MM.1S (cell line): ENCODE data around the gene PPP2R2D.

Source experiments
- DNase-seq: peaks from one replicate; pipeline ENCODE4 v3.0.0-alpha.2; 2015
- H2AFZ ChIP-seq: fragments of 300-600 bp; sonication (generic); 2 replicates; pipeline ENCODE4 v1.6.0; 2016; ENCODE audit warnings: antibody characterized with exemption, low read length
- H3F3A ChIP-seq: fragments of 300-600 bp; sonication (generic); 2 replicates; pipeline ENCODE4 v1.6.1; 2016; ENCODE audit warnings: mild to moderate bottlenecking, antibody characterized with exemption, low read length, moderate library complexity, mixed read lengths; ENCODE audit not compliant: insufficient read depth
- H3K27ac ChIP-seq: fragments of 300-600 bp; sonication (generic); 2 replicates; pipeline ENCODE4 v1.5.1; 2016; ENCODE audit warnings: mild to moderate bottlenecking, low read length
- H3K27me3 ChIP-seq: fragments of 300-600 bp; sonication (generic); replicated peaks from 2 replicates; pipeline ENCODE4 v1.6.0; 2016; ENCODE audit warnings: low read length; ENCODE audit not compliant: insufficient read depth
- H3K36me3 ChIP-seq: fragments of 300-600 bp; sonication (generic); replicated peaks from 2 replicates; pipeline ENCODE4 v1.6.1; 2016; ENCODE audit warnings: mild to moderate bottlenecking, low read length, mixed read lengths; ENCODE audit not compliant: insufficient read depth
- H3K4me1 ChIP-seq: fragments of 300-600 bp; sonication (generic); 2 replicates; pipeline ENCODE4 v1.6.1; 2016; ENCODE audit warnings: low read length, mixed read lengths
- H3K4me2 ChIP-seq: fragments of 300-600 bp; sonication (generic); 2 replicates; pipeline ENCODE4 v1.6.0; 2016; ENCODE audit warnings: low read depth, low read length
- H3K4me3 ChIP-seq: fragments of 300-600 bp; sonication (generic); 2 replicates; pipeline ENCODE4 v1.5.1; 2016; ENCODE audit warnings: low read length, mixed read lengths
- H3K79me2 ChIP-seq: fragments of 300-600 bp; sonication (generic); 2 replicates; pipeline ENCODE4 v1.6.1; 2016; ENCODE audit warnings: mixed run types, low read length, mixed read lengths
- H3K9ac ChIP-seq: fragments of 300-600 bp; sonication (generic); 2 replicates; pipeline ENCODE4 v1.6.1; 2016; ENCODE audit warnings: low read length, mixed read lengths
- H3K9me2 ChIP-seq: fragments of 300-600 bp; sonication (generic); replicated peaks from 2 replicates; pipeline ENCODE4 v1.6.1; 2016; ENCODE audit warnings: mild to moderate bottlenecking, low read length, mixed read lengths; ENCODE audit not compliant: insufficient read depth
- H3K9me3 ChIP-seq: fragments of 300-600 bp; sonication (generic); replicated peaks from 2 replicates; pipeline ENCODE4 v1.6.1; 2016; ENCODE audit warnings: mild to moderate bottlenecking, low read length, mixed read lengths; ENCODE audit not compliant: insufficient read depth
- H4K20me1 ChIP-seq: fragments of 300-600 bp; sonication (generic); 2 replicates; pipeline ENCODE4 v1.6.1; 2016; ENCODE audit warnings: mild to moderate bottlenecking, low read length, moderate library complexity, mixed read lengths; ENCODE audit not compliant: insufficient read depth
- CTCF ChIP-seq: fragments of 300-600 bp; sonication (generic); IDR thresholded peaks from 2 replicates; pipeline ENCODE4 v1.5.1; 2016; ENCODE audit warnings: antibody characterized with exemption, low read length, mixed read lengths
- EZH2 ChIP-seq: fragments of 300-600 bp; sonication (generic); optimal IDR thresholded peaks from 2 replicates; pipeline ENCODE3; 2017; ENCODE audit warnings: low read depth, mild to moderate bottlenecking, antibody characterized with exemption, low read length, mixed read lengths
- EZH2phosphoT487 ChIP-seq: fragments of 300-600 bp; sonication (generic); IDR thresholded peaks from 2 replicates; pipeline ENCODE4 v1.6.1; 2018; ENCODE audit warnings: antibody characterized with exemption, low read length

Gene PPP2R2D

GRCh38 chr10:132003282-132003924 lies 102.6 kb downstream of the PPP2R2D start:
- Histone ChIP-seq H3K4me2 (no peak overlapping the region), H3K79me2 (no peaks in the 10 kb centered on the region), H3K36me3 (no peaks in the 10 kb centered on the region), H3K27me3 (peaks cover 3% of the 10 kb centered on the region; the same call in 1 of the 2 replicates), H3K4me3 (no peak overlapping the region), H3K9me3 (no peaks in the 10 kb centered on the region), H3K27ac (no peak overlapping the region), H3K4me1 (no peaks in the 10 kb centered on the region), H3F3A (no peaks in the 10 kb centered on the region), H4K20me1 (no peaks in the 10 kb centered on the region), H2AFZ (no peak overlapping the region), H3K9ac (no peak overlapping the region), H3K9me2 (no peaks in the 10 kb centered on the region)
- TF ChIP-seq EZH2phosphoT487 (no peak), CTCF (no peak), EZH2 (no peak)
- no peak for DNase-seq

- no peaks in the 10 kb centered on the region for H3K4me1 ChIP-seq
- no peaks in the 10 kb centered on the region for H3K9me2 ChIP-seq
- no peak for DNase-seq
- no peak overlapping the region for H3K4me3 ChIP-seq
- no peaks in the 10 kb centered on the region for H3K9me3 ChIP-seq
- H2AFZ ChIP-seq, result no peak overlapping the region
- no peaks in the 10 kb centered on the region for H3K36me3 ChIP-seq
- no peak for TF ChIP-seq EZH2
- TF ChIP-seq EZH2phosphoT487, result no peak
- no peak for TF ChIP-seq CTCF
- no peaks in the 10 kb centered on the region for H4K20me1 ChIP-seq
- no peaks in the 10 kb centered on the region for H3K79me2 ChIP-seq
- H3F3A ChIP-seq, result no peaks in the 10 kb centered on the region
- no peak overlapping the region for H3K4me2 ChIP-seq
- H3K27ac ChIP-seq, result no peak overlapping the region
- no peak overlapping the region for H3K9ac ChIP-seq
- H3K27me3 ChIP-seq, result peaks cover 5% of the 10 kb centered on the region
Measured at GRCh38 chr10:132004052-132004451, 103.2 kb downstream of the PPP2R2D start.

DNA sequence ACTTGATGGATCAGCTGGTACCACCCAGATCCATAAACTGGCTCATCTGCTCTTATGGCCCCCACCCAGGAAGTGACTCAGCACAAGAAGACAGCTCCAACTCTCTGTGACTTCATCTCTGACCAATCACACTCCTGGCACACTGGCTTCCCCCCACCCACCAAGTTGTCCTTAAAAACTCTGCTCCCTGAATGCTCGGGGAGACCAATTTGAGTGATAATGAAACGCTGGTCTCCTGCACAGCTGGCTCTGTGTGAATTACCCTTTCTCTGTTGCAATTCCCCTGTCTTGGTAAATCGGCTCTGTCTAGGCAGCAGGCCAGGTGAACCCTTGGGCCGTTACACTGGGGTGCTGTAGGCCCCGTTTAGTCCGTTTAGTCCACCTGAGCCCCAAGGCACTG lies 104.3 kb downstream of the PPP2R2D start:
- Histone ChIP-seq H3K4me3 (no peak overlapping the region), H2AFZ (no peak overlapping the region), H3K9me3 (no peaks in the 10 kb centered on the region), H4K20me1 (no peaks in the 10 kb centered on the region), H3K9me2 (no peaks in the 10 kb centered on the region), H3K9ac (no peak overlapping the region), H3K4me1 (no peaks in the 10 kb centered on the region), H3K27ac (no peak overlapping the region), H3K27me3 (peaks cover 7% of the 10 kb centered on the region), H3K79me2 (no peaks in the 10 kb centered on the region), H3K4me2 (no peak overlapping the region), H3F3A (no peaks in the 10 kb centered on the region), H3K36me3 (no peaks in the 10 kb centered on the region)
- DNase-seq, result no peak
- TF ChIP-seq EZH2, result no peak
- no peak for TF ChIP-seq EZH2phosphoT487
- TF ChIP-seq CTCF, result no peak
